OCI-M2 (cell line): ENCODE data around the gene CCNT1.
"Not testable (repeated sequence)": the region's sequence is repeated elsewhere in the genome, so short reads cannot be mapped to it uniquely, and the experiment has no call there.

ENCODE experiments used
- DNase-seq: peaks from one replicate; lab custom pipeline; 2025; ENCODE audit not compliant: unreplicated experiment; lab: John Stamatoyannopoulos, UW

The CCNT1 gene

DNA sequence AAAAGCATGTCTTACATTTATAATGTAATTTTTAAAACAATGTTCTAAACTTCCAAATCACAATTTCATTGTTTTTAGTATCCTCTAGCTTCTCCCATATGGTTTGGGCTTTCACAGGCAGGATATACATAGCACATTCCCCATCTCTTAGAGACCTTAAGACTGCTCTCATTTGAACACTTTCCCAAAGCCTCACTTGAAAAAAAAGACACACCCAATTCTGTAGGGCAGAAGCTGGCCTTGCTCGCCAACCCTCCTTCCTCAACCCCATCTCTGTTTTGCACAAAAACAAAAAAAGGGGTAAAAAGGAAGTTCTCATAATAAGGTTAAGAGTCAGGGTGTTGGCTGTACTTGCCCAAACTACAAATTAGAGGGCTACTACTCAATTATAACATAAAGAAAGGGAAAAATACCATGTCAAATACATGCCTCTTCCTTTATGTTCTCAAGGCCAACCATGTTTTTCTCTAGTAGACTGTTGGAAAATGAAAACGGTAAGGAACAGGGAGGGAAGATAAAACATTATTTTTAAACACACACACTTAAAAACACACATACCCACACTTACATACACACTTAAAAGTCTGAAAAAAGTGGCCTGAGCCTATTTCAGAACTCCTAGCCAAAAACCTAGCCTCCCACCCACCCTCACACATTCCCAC, 24.6 kb downstream of the CCNT1 start:
- no peak for DNase-seq

DNA sequence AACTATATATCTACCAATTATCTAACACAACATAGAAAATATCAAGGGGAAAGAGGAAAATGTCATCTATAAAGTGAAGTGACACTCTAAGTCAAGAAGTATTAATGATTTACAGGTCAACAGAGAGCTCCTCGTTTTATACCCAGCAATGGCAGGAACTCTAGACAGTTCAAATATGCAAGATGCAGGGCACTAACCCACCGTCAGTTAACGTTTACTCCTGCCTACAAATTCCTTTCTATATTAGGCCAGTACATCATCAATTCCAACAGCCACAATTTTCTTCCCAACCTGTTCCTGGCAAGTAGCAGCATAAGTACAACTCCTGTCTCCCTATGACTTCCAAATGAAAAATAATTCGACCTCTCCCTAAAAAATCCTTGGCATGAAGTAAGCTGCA, 25.5 kb downstream of the CCNT1 start:
- no peak for DNase-seq

- DNase-seq, result no peak
These were observed 26.1 kb downstream of the CCNT1 start for GRCh38 chr12:48690436-48690835.

GRCh38 chr12:48688836-48689235, 27.7 kb downstream of the CCNT1 start:
- no peak for DNase-seq

- DNase-seq, result no peak
These were observed 28.9 kb downstream of the CCNT1 start for GRCh38 chr12:48687592-48687991.

DNA sequence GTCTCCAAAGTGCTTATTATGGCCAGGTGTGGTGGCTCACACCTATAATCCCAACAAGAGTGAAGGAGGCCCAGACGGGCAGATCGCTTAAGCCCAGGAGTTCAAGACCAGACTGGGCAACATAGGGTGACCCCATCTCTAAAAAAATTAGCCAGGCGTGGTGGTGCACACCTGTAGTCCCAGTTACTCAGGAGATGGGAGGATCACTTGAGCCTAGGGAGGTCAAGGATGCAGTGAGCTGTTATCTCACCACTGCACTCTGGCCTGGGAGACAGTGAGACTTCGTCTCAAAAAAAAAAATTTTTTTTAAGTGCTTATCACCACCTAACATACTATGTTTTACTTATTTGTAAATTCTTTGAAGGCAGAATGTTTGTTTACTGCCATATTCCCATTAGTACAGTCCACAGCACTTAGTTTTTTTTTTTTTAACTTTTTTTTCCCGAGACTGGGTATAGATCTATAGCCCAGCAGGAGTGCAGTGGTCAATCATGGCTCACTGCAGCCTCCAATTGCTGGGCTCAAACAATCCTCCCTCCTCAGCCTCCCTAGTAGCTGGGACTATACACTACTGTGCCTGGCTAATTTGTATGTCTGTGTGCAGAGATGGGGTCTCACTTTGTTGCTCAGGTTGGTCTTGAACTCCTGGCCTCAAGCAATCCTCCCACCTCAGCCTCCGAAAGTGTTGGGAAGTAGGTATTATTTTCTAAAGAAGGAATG, 29.7 kb downstream of the CCNT1 start:
- DNase-seq, result no peak

GRCh38 chr12:48686037-48686595, 30.4 kb downstream of the CCNT1 start:
- DNase-seq, result no peak

DNA sequence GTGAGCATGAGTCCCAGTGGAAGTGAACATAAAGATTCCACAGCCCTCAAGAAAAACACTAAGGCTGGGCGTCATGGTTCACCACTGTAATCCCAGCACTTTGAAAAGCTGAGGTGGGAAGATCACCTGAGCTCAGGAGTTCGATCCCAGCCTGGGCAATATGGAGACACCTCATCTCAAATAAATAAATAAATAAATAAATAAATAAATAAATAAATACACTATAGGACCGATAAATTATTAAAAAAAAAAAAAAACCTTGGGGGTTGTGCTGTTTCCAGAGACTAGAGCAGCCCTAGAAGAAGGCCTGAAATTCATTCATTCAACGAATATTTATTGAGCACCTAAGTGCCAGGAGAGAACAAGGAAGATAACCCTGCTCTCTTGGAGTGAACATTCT, 33.0 kb downstream of the CCNT1 start:
- DNase-seq, result no peak

DNA sequence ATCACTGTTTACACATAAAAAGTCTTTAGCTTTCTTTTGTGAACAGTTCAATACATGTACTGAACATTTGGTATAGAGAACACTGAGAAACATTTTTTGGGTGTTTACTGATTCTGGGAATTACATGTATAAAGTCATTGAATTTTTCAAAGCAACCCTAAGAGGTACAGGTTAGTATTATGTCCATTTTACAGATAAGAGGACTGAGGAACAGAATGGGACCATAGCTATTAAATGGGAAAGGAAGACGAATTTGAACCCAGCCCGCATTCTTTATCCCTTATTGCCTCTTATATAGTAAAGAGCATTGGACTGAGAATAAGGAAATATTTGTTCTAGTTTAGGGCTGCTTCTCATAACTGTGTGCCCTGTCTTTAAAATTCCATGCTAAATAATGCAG, 33.6 kb downstream of the CCNT1 start:
- no peak for DNase-seq

GRCh38 chr12:48682533-48682905, 34.0 kb downstream of the CCNT1 start:
- not testable (repeated sequence) for DNase-seq

DNA sequence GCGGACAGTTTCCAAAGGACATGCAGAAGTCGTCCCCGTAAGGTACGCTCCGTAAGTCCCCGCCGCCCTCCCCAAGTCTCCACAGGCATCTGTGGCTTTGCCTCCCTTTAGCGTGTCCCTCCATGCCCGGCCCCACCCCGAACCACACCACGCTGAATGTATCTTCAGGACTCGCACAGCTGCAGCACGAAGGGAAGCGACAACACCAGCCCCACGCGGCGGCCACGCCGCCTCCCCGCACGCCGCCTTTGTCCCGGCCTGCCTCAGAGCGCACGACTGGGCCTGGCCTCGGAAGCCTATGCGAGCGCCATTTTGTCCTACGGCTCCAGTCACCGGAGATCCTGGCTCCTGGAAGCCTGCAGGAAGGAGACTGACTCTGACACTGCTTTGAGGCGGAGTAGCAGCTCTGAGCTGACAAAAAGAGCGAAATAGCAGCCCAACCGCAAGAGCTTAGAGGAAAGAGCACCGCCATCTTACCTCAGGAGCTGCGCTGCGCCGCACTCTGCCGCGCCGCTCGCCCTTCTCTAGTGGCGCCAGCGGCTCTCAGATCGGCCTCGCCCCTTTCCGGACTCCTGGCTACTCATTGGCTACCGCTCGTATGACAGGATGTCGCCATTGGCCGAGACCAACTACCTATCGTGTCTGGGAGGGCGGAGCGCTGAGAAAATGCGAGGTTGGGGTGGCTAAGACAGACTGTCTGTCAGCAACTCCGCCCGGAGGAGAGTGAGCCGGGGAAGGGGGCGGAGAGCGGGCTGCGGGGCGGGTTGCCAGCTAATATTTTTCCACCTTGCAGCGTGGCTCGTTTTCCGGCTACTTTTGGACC, 34.6 kb downstream of the CCNT1 start, which contains the start of gene KANSL2:
Gene KANSL2, minus strand, starts transcription at position 529 of the 823 bp plus-strand sequence. CDS start 606 bp downstream, outside the sequence.
- peak; percentile 71 for DNase-seq

DNA sequence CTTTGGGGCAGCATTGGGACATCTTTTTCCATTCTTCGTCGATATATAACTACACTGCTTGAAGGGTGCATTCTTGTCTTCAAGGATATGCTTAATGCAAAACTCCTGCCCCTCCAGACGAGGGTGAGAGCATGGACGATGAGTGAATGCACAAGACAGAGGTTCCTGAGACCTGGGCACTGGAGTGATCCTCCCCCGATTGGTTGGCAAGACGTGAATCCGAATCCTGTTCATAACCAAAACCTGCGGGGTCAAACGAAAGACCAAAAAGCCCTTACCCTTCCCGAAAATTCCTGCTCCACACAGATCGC, 35.2 kb downstream of the CCNT1 start:
- no peak for DNase-seq

DNA sequence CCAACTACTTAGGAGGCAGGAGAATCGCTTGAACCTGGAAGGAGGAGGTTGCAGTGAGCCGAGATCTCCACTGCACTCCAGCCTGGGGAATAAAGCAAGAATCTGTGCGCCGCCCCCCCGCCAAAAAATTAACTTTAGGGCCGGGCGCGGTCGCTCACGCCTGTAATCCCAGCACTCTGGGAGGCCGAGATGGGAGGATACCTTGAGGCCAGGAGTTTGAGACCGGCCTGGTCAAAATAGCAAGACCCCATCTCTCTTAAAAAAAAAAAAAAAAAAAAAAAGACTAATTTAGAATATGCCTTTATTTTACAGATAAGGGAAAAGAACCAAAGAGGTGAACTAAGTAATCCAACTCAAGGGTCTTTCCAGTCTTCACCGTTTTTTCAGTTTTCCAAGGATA, 35.6 kb downstream of the CCNT1 start:
- no peak for DNase-seq

GRCh38 chr12:48678551-48679185, 37.8 kb downstream of the CCNT1 start:
- DNase-seq, result no peak

DNA sequence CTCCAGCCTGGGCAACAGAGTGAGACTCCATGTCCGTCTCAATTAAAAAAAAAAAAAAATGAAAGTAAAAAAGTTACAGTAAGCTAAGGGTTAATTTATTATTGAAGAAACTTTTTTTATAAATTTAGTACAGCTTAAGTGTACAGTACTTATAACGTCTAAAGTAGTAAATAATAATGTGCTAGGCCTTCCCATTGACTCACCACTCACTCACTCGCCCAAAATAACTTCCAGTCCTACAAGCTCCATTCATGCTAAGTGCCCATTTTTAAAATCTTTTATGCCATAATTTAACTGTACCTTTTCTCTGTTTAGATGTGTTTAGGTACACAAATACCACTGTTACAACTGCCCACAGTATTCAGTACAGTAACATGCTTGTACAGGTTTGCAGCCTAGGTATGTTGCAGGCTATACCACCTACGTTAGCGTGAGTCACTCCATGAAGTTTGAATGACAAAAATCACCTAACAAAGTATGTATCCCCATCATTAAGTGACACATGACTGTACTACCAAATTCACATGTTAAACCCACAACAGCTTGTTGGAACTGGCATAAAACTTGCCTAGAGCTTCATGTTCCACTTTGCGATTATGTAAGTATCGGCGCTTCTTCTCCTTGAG, 45.2 kb downstream of the CCNT1 start:
- no peak for DNase-seq

DNA sequence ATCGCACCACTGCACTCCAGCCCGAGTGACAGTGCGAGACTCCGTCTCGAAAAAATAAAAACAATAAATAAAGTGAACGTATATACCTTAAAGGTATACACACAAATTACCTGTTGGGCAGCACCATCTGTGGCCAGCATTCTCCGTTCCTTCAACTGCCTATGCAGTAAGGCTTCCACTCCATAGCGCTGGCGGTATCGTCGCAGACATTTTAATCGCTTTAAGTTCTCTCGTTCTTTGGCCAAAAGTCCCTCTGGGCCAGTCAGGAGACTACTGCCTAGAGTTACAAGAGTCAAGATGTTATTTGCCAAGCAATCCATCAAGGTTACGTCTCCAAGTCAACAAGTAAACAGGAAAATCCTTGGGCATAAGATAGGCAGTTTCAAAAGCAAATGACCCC, 47.5 kb downstream of the CCNT1 start:
- DNase-seq, result no peak

- no peak for DNase-seq
These were observed 56.6 kb downstream of the CCNT1 start for GRCh38 chr12:48659863-48660262.

GRCh38 chr12:48651681-48652080, 64.8 kb downstream of the CCNT1 start:
- no peak for DNase-seq

DNA sequence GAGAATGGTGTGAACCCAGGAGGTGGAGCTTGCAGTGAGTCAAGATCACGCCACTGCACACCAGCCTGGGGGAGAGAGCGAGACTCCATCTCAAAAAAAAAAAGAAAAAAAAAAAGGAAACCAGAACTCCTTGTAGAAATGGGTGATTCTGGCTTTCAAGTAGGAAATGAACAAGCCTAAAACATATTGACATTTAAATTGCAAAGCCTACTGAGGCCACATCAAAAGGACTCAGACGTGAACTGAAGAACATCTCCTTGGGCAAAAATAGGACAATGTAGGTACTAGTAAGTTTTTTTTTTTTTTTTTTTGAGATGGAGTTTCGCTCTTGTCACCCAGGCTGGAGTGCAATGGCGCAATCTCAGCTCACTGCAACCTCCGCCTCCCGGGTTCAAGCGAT, 71.2 kb downstream of the CCNT1 start:
- DNase-seq, result not testable (repeated sequence)

GRCh38 chr12:48643011-48643410, 73.5 kb downstream of the CCNT1 start:
- DNase-seq, result no peak
